HuH-7 (cell line): ENCODE data around the gene C9orf152.

Source experiments
- DNase-seq: peaks from one replicate; pipeline ENCODE4 v3.0.0; 2011; ENCODE audit warnings: low spot score

Gene C9orf152

DNA sequence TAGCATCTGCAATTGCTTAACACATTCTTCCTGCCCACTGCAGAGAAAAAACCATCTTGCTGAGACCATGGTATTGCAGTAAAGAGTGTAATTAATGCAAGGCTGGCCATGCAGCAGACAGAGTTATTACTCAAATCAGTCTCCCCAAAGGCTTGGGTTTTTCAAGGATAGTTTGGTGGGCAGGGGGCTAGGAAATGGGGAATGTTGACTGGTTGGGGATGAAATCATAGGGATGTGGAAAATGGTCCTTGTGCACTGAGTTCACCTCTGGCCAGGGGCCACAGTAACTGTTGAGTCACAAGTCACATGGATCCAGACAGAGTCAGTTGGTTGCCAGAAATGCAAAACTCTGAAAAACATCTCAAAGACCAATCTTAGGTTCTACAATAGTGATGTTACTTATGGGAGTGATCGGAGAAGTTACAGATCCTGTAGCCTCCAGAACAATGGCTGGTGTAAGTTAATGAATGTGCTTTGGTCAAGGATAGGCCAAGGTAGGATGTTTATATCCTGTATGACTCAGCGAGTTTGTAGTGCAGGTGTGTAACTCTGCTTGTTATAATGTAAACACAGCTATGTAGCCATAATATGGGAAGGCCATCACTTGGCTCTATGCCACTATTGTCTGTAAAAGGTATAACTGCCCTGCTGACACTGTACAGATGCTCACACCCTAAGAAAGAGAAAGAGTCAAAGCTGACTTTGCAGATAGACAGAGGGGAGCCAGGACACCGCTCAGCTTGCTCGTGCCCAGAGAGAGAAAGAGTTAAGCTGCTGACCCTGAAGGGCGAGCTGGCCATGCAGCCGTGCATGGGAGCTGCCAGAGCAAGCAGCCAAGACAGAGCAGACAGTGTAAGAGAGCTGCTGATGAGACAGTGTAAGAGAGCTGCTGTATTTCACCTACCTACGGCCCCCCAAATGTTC is 27.2 kb downstream of the C9orf152 start:
- DNase-seq = no peak

DNA sequence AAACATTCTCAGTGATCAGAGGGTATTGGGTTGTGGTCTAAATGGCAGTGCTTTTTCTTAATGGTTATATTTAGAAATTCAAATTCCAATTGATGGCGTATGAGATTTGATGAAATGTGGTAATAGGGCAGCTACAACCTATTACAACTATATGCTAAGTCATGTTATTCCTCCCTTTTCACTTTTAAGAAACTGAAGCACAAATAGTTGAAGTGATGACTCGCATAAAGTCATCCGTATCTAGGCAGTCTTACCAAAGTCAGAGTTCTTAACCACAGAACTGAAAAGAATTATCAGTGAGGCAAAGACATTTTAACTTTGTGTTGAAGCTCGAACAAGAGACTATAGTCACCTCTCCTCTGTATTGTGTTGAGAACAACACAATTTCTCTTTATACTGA is 28.2 kb downstream of the C9orf152 start:
- no peak for DNase-seq

GRCh38 chr9:110178281-110178680 is 29.7 kb downstream of the C9orf152 start:
- no peak for DNase-seq

GRCh38 chr9:110175275-110175968 is 32.5 kb downstream of the C9orf152 start:
- no peak for DNase-seq

DNA sequence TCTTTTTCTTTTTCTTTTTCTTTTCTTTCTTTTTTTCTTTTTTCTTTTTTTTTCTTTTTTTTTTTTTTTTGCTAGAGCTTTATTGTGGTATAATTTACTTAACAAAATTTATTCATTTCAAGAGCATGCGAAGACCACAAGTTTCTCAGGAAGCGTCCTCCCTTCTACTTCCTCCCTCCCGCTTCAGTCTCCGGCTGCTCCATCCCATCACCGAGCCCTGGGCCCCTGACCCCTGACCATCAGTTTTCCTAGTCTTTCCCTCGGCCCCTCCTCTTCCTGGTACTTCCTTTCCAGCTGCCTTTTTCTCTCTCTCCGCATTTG is 34.7 kb downstream of the C9orf152 start:
- DNase-seq = no peak

- no peak for DNase-seq
Measured at GRCh38 chr9:110170357-110171257, 37.4 kb downstream of the C9orf152 start.

DNA sequence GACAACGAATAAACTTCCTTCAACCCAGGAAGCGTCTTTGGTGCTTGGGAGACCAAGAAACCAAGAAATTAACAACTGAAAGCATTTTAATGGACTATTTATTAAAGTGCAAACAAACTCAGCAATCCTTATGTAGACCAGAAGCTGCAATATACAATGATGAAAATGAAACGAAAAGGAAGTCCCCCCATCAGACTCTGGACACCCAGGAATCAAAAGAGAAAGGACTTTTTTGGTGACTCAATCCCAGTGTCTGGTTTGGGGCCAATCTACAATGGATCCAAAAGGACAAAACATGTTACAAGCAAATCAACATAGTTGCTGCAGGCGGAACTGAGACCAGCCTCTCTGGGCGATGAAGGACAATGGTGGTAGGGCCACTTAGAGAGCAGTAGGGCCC is 39.5 kb downstream of the C9orf152 start:
- DNase-seq = no peak

DNA sequence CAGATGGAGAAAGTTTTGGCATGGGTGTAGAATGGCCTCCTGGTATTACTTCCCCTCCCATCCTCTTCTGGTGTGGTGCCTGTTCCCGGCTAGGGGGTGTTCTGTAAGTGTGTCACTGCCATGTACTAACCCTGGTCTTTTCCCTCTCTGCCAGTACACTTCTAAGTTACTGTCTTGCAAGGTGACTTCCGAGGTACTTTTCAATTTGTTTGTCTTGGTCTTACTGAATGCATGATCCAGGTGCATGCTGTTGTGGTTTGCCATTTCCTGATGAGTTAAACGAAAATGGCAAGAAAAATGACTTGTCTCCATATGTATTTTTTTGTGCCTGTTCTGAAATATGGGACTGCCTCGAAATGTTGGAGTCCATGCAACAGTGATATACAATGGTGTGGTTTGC is 46.0 kb downstream of the C9orf152 start:
- DNase-seq = no peak

- DNase-seq = no peak
Measured at GRCh38 chr9:110160685-110161084, 47.3 kb downstream of the C9orf152 start.

GRCh38 chr9:110160123-110160522 is 47.8 kb downstream of the C9orf152 start:
- DNase-seq = no peak

DNA sequence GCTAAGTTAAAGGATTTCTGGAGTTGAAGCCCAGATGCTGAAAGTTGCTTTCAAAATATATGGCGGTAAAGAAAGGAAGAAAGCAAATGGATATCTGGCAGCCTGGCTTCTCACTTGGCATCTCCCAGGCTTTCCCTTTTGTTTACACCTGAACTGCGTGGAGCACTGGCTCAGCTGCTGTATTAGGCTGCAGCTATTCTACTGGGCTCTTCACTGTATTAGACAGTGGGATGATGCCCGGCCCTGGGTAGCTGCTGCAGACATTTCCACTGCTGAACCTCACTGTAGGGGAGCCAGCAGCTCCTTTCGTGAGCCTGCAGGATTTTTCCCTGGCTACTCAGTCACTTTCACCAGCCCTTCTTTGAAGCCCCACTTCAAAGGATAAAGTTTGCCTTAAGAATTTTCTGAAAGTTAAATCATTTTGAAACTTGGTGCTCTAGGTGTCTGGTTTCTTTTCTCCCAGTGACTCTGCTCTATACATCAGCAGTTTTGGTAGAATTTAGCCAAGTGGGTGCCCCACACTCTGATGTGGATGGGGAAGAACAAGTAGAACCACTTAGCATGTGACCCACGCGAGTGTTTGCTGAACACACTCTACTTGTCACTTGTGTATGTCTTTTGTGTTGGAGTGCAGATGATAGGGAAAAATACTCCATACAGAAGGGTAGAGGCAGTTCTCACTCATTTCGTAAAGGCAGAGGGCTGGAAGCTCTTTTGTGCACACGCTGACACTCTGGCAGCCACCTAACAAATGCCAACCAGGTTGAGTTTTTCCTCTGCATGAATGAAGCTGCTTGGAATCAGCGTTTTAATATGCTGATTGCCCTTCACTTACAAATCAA is 49.9 kb downstream of the C9orf152 start:
- DNase-seq = no peak

DNA sequence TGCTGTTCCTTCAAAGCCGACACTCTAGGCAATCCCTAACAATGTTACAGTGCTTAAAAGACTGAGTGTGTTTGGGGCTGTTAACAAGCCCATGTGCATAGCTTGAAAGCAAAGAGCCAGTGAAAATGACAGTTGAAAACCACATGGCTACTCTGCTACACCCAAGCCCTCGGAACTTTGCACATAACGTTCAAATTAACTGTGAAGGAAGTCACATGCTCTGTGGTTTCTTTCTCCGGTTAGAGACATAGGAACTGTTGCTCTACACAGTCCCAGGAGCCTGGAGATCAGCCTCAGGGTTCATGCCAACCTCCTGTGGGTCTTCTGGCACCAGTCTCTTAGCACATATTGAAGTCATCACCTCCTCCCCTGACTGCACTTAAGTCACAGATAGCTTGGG is 51.1 kb downstream of the C9orf152 start:
- DNase-seq = no peak

- DNase-seq = no peak
Measured at GRCh38 chr9:110156416-110156815, 51.5 kb downstream of the C9orf152 start.

GRCh38 chr9:110155751-110156150 is 52.2 kb downstream of the C9orf152 start:
- DNase-seq = no peak

DNA sequence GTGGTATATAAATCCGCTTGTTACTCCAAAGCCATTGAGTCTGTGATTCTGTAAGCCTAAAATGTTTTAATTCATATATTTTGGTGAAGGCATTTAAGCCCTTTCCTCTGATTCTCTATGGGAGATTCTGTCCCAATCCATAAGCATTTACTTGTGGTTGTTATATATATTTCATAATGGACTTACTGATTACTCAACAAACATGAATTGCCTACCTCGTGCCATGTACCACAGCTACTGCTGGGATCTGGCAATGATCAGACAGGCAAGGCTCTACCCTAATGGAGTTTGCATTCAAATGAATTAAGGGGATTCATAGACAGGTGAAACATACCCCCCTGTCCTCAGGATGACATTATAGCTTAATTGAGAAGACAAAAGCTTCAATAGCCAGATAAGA is 54.5 kb downstream of the C9orf152 start:
- DNase-seq = no peak

DNA sequence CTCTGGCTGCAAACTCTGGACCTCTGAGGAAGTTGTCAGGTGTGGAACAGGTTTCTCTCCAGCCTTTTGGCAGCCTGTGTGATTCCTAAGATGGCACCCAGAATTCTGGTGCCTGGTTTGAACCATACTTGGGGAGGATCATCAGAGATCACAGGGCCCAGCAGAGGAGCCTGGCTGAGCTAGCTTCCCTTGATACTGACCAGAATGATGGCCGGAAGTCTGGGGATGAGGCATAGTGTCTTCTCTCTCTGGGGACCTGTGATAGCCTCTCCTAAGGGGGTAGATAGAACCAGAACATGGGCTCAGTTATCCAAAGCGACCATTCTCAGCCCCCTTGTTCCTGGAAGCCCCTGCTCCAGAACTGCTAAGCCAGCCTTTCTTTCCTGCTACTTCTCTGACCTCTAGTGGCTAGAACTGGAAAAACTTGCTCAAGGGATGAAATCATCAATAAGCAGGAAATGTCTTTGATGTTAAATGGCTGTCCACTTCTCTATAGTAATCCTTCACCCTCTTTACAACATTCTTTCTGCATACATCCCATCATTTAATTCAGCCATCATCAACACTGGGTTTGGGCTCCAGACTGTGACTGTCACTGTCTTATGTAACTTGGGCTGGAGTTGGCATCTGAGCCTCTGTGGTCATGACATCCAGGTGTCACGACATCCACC is 55.1 kb downstream of the C9orf152 start:
- peak; percentile 48 for DNase-seq
